MG63 (cell line): ENCODE results near the gene NGB. TPM values are rescaled to one million over a fixed set of nuclear protein-coding genes. Genes with fewer than 3 reads are reported as not detected.

Experiments
- DNase-seq: peaks from one replicate; pipeline ENCODE4 v3.0.0-alpha.2; 2020
- H3K27me3 ChIP-seq: fragments of 250-450 bp; sonication (Bioruptor Pico); 2 replicates; pipeline ENCODE4 v1.5.1; 2020; ENCODE audit warnings: mild to moderate bottlenecking, moderate library complexity
- H3K36me3 ChIP-seq: fragments of 250-450 bp; sonication (Bioruptor Pico); 2 replicates; pipeline ENCODE4 v1.5.1; 2020; ENCODE audit warnings: mild to moderate bottlenecking, moderate library complexity
- H3K4me3 ChIP-seq: fragments of 250-450 bp; sonication (Bioruptor Pico); 2 replicates; pipeline ENCODE4 v1.5.1; 2020; ENCODE audit warnings: mild to moderate bottlenecking, moderate library complexity
- H3K9me3 ChIP-seq: fragments of 250-450 bp; sonication (Bioruptor Pico); 2 replicates; pipeline ENCODE4 v1.5.1; 2020; ENCODE audit warnings: mild to moderate bottlenecking, moderate library complexity
- total RNA-seq: library from RNA; depleted of rRNA; stranded (reverse); fragments of >200 nt; shearing (Covaris generic); gene quantifications from 2 replicates; pipeline ENCODE4 v1.2.3, GENCODE V29; 2014; ENCODE audit warnings: low replicate concordance

Gene NGB
- total RNA-seq, 1 experiment from 2014 or later = not detected

DNA sequence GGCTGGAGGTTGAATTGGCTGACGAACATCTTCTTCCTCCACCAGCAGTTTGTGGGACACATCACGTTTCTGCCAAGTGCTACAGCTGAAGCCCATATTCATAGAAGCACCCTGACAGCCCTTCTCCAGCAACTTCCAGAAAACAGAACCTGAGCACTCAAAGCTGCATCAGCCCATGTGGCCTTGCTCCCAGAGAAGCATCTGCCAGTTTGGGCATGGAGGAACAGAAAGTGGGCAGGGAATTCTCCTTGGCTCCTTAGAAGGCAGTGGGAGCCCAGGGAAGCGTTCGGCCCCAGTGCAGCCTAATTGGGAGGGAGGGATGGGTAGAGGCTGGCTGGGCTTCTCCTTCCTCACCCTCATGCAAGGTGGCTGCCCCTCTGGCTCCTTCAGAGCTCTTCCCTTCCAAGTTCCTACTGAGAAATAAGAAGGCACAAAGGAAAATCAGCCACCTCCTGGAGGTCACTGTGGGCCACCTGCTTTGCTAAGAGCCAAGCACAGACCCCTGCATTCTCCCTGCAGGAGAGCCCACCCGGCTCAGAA is 4.1 kb upstream of the NGB start:
- Histone ChIP-seq H3K36me3 (no peaks in the 10 kb centered on the region), H3K9me3 (no peaks in the 10 kb centered on the region), H3K27me3 (peaks cover 9% of the 10 kb centered on the region), H3K4me3 (no peak overlapping the region)
- no peak for DNase-seq

DNA sequence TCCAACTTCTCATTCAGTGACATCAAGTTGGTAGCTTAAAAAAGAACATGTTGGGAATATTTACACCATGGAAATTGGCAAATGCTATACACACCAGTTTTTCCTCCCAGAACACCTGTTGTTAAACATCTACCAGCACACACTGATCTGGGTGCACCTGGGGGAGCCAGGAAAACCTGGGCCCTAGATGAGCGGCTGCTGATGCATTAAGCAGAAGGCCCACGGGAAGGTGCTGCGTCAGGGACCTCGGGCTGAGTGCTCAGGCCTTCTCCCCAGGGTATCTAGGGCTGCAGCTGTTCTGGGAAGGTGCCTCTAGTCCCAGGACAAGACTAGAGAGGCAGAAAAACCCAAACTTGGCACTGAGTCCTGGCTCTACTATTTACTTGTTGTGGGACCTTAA is 2.8 kb upstream of the NGB start:
- no peak for DNase-seq
- peaks cover 10% of the 10 kb centered on the region for H3K27me3 ChIP-seq
- no peaks in the 10 kb centered on the region for H3K36me3 ChIP-seq
- no peak overlapping the region for H3K4me3 ChIP-seq
- no peaks in the 10 kb centered on the region for H3K9me3 ChIP-seq

DNA sequence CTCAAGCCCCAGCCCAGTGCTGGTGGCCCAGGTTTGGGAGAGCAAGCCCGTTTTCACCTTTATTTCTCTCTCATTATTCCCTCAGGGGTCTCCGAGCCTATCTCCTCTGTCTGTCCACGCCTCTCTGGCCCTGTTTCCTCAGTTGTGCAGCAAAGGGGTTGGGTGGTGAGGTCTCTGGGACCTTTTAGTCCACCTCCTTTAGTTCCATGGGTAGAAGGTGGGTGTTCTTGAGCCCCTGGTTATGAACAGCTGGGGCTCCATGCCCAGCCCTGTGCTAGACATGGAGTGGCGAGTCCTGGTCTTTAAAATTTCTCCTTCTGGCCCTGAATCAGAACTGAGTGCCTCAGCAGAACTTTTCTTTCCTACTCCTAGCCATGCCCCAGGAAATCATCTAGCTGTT is 1.3 kb upstream of the NGB start:
- DNase-seq = no peak
- H3K36me3 ChIP-seq = no peaks in the 10 kb centered on the region
- H3K9me3 ChIP-seq = no peaks in the 10 kb centered on the region
- peaks cover 10% of the 10 kb centered on the region for H3K27me3 ChIP-seq
- no peak overlapping the region for H3K4me3 ChIP-seq

GRCh38 chr14:77270361-77271112 is 469 bp downstream of the NGB start:
- Histone ChIP-seq H3K4me3 (no peak overlapping the region), H3K36me3 (no peaks in the 10 kb centered on the region), H3K27me3 (peaks cover 10% of the 10 kb centered on the region), H3K9me3 (no peaks in the 10 kb centered on the region)
- no peak for DNase-seq

DNA sequence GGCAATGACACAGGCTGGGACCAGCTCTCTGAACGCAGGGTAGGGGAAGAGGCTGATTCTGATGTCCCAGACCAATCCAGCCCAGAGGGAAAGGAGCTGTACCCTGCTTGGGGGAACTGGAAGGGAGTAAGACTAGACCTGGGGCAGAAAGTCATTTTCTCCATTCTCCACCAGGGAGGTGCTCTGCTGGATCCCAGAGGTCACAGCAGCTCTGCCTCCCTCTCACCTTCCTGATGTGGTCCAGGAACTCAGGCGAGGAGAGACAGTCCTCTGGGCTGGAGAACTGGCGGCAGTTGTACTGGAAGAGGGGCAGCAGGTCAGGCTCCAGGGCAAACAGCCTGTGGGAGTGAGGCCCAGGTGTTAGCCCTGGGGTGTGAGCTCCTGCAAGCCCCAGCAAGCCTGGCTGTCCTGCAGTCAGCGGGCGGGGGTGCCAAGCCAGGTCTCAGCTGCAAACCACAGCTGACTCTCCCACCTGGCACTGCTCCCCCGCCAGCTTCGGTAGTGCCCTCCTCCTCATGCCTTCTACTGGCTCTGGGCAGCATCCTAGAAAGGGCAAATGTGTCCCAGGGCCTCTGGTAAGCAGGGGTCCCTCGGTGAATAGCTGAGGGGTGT is 1.9 kb downstream of the NGB start:
- no peaks in the 10 kb centered on the region for H3K9me3 ChIP-seq
- no peak overlapping the region for H3K4me3 ChIP-seq
- peaks cover 10% of the 10 kb centered on the region for H3K27me3 ChIP-seq
- no peaks in the 10 kb centered on the region for H3K36me3 ChIP-seq
- no peak for DNase-seq

GRCh38 chr14:77267937-77268699 is 2.9 kb downstream of the NGB start:
- peaks cover 10% of the 10 kb centered on the region for H3K27me3 ChIP-seq

DNA sequence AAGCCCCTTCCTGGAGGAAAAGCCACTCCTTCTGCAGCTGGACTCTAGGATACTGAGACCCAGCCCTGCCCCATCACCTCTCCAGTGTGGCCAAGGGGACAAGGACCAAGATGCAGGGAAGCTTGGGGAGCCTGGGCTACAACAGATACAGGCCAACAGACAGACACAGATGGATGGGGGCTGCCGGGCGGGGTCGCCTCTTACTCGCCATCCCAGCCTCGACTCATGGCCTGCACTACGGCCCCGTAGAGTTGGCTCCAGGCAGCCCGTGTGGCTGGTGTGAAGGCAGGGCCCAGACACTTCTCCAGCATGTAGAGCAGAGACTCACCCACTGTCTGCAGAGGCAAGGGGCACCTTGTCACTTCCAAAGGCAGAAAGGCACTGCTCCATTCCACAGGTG is 4.7 kb downstream of the NGB start:
- no peaks in the 10 kb centered on the region for H3K36me3 ChIP-seq
- no peak overlapping the region for H3K4me3 ChIP-seq
- DNase-seq = no peak
- no peaks in the 10 kb centered on the region for H3K9me3 ChIP-seq
- peaks cover 10% of the 10 kb centered on the region for H3K27me3 ChIP-seq

More at GRCh38 chr14:77267937-77268699, 2.9 kb downstream of the NGB start:
- DNase-seq = no peak
- Histone ChIP-seq H3K36me3 (no peaks in the 10 kb centered on the region), H3K4me3 (no peak overlapping the region), H3K9me3 (no peaks in the 10 kb centered on the region)

GRCh38 chr14:77265561-77266335 is 5.3 kb downstream of the NGB start:
- DNase-seq = no peak

DNA sequence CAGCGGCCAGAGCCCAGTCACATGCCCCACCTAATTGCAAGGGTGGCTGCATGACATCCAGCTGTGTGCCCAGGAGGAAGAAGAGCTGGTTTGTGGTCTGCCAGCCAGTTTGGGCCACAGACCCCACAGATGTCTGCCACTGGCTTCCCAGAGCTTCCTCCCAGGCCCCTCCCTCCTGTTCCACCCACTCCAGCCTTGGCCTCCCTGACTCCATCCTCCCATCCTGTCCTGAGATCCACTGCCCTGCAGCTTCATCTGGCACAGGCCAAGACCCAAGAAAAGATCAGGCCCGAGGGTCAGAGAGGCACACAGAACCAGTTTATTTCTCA is 5.9 kb downstream of the NGB start:
- no peak overlapping the region for H3K4me3 ChIP-seq
- peaks cover 1% of the 10 kb centered on the region for H3K27me3 ChIP-seq
- no peaks in the 10 kb centered on the region for H3K36me3 ChIP-seq
- DNase-seq = no peak
- no peaks in the 10 kb centered on the region for H3K9me3 ChIP-seq

More at GRCh38 chr14:77265561-77266335, 5.3 kb downstream of the NGB start:
- no peaks in the 10 kb centered on the region for H3K9me3 ChIP-seq
- H3K27me3 ChIP-seq = peaks cover 7% of the 10 kb centered on the region
- H3K36me3 ChIP-seq = no peaks in the 10 kb centered on the region
- H3K4me3 ChIP-seq = no peak overlapping the region

DNA sequence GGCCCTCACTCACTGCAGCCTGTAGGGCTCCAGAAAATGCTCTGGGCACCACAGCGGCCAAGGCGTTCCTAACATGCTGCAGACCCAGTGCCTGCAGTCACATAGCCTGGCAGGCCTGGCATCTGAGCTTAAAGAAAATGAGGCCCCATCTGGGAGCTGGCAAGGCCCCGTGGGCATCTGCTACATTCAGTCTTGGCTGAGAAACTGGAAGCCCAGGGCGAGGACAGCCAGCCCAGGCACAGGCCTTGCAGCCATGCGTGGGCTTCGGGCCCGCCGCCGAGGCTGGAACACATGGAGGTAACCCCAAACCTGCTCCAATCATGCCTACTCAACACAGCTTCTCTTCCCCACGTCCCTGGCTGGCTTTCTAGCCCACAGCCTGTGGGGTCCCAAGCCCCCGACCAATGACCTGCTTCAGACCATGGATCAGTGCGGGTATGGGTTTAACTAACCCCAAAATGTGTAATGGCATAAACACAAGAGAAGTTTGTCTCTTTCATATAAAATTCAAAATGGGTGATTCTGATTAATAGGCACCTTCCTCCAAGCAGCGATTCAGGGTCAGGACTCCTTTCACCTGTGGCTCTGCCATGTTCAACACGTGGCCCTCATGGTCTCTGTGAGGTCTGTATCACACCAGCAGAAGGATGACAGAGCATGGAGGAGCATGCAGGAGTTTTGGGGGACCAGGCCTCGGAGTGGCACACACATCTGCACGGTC is 6.4 kb downstream of the NGB start:
- H3K4me3 ChIP-seq = no peak overlapping the region
- no peaks in the 10 kb centered on the region for H3K9me3 ChIP-seq
- no peak for DNase-seq
- no peaks in the 10 kb centered on the region for H3K27me3 ChIP-seq
- H3K36me3 ChIP-seq = no peaks in the 10 kb centered on the region

DNA sequence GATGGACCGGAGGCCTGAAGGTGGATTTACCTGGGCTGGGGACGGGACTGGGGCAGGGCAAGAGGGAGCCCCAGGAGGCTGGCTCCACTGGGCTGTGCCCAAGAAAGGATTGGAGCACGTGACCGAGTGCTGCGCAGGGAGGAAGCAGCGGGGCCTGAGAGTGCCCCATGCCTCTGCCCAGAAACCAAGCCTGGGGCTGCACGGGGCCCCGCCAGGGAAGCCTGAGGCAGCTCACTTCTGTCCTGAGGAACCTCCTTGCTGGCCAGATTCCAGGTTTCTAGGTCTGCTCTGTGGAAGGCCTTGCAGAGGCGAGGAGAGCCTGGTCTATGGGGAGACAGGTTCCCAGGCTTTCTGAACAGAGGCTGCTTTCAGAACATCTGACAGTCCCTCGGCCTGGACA is 10.4 kb downstream of the NGB start:
- H3K9me3 ChIP-seq = no peaks in the 10 kb centered on the region
- no peak overlapping the region for H3K4me3 ChIP-seq
- H3K36me3 ChIP-seq = no peaks in the 10 kb centered on the region
- H3K27me3 ChIP-seq = no peaks in the 10 kb centered on the region
- DNase-seq = no peak

GRCh38 chr14:77260199-77260598 is 10.8 kb downstream of the NGB start:
- no peak overlapping the region for H3K4me3 ChIP-seq
- H3K9me3 ChIP-seq = no peaks in the 10 kb centered on the region
- no peak for DNase-seq
- H3K27me3 ChIP-seq = no peaks in the 10 kb centered on the region
- H3K36me3 ChIP-seq = no peaks in the 10 kb centered on the region

DNA sequence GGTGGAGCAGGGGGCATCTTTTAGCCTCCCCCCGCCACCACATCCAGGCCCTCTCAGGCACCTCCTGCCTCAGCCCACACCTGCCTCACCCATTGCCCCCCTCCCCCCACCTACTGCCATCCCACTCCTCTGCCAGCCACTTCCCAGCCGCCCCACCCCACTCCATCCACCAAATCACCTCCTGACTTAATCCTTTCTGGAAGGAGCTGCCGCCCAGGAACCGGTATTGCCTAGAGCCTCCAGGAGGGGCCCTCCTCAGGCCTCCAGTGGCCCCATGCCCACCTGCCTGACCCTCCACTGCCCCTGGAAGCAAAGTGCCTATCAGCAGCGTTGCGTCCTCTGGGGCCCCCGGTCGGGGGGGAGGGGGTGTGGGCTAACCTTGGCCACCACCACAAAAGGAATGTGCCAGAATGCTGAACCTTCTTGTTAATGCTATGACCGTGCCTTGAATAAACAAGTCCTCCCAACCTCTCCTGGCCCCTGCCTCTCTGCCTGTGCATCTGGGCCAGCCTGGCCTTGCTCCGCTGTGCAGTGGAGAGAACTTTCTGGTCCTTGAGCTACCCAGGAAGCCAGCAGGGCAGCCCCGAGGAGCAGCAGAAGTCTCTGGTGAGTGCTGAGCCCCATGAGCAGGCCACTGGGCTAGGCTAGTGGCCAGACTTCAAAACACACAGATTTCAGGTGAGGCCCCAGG is 11.8 kb downstream of the NGB start:
- Histone ChIP-seq H3K27me3 (no peaks in the 10 kb centered on the region), H3K9me3 (no peaks in the 10 kb centered on the region), H3K4me3 (no peak overlapping the region), H3K36me3 (no peaks in the 10 kb centered on the region)
- no peak for DNase-seq

GRCh38 chr14:77258566-77258965 is 12.4 kb downstream of the NGB start:
- Histone ChIP-seq H3K9me3 (no peaks in the 10 kb centered on the region), H3K36me3 (no peaks in the 10 kb centered on the region), H3K27me3 (no peaks in the 10 kb centered on the region), H3K4me3 (no peak overlapping the region)
- DNase-seq = no peak

DNA sequence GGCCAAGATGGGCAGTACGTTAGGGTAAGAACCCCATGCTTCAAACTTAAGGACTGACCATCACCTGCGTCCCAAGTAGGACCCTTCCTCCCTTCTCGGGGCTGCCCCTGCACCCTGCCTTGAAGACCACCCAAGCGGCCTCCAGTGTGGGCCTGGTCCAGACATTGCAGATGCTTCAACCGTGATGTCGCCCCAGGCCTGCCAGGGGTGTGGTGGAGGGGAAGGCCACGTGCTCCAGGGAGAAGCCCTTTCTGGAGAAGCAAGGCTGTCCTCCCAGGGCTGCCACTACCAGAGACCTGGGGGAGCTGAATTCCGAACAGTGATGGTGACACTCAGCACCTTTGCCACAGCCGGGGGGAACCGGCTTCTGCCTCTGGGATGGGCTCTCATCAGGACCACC is 13.3 kb downstream of the NGB start:
- DNase-seq = no peak
- Histone ChIP-seq H3K27me3 (no peaks in the 10 kb centered on the region), H3K9me3 (no peaks in the 10 kb centered on the region), H3K4me3 (no peak overlapping the region), H3K36me3 (no peaks in the 10 kb centered on the region)

- Histone ChIP-seq H3K4me3 (no peak overlapping the region), H3K27me3 (no peaks in the 10 kb centered on the region), H3K36me3 (no peaks in the 10 kb centered on the region), H3K9me3 (no peaks in the 10 kb centered on the region)
- DNase-seq = no peak
These were observed 14.3 kb downstream of the NGB start for GRCh38 chr14:77256694-77257093.
